Lower leg skin (tissue), 3 donors: ENCODE results near the gene TNS2.

Experiments used
- CTCF ChIP-seq, 3 donors: fragments of 450-650 bp; IDR thresholded peaks; one replicate each; pipeline ENCODE4 v1.5.1; 2016; ENCODE audit warnings: antibody characterized with exemption in 3 of 3, mild to moderate bottlenecking in 3 of 3, moderate library complexity in 2 of 3
- POLR2A ChIP-seq, 2 donors: fragments of 450-650 bp; IDR thresholded peaks; one replicate each; pipeline ENCODE4 v1.6.1; 2016 to 2017; ENCODE audit warnings: antibody characterized with exemption in 2 of 2, mild to moderate bottlenecking in 1 of 2, moderate library complexity in 1 of 2

GRCh38 chr12:53044896-53045695, 4.8 kb upstream of the TNS2 start:
- TF ChIP-seq CTCF (IDR thresholded peaks at IDR 0.05) (no peak), POLR2A (IDR thresholded peaks at IDR 0.05) (no peak)
